NCI-H2196 (cell line): ENCODE results near the gene NBEAL2.

ENCODE experiments used
- DNase-seq: peaks from one replicate; lab custom pipeline; 2025; ENCODE audit not compliant: unreplicated experiment; lab: John Stamatoyannopoulos, UW

The NBEAL2 gene

GRCh38 chr3:46978985-46979944 is at the start of gene NBEAL2:
Gene NBEAL2, plus strand, starts transcription at chr3:46979666. Its CDS starts 196 bp downstream, at chr3:46979862.
- peak; percentile 75 for DNase-seq

GRCh38 chr3:46930166-46930944 is 49.1 kb upstream of the NBEAL2 start:
- DNase-seq, result no peak

GRCh38 chr3:46930945-46931403 is 48.5 kb upstream of the NBEAL2 start:
- no peak for DNase-seq

- peak; percentile 3 for DNase-seq
Observed at GRCh38 chr3:46931631-46932331, 47.7 kb upstream of the NBEAL2 start.

GRCh38 chr3:46932455-46933225 is 46.8 kb upstream of the NBEAL2 start:
- no peak for DNase-seq

- DNase-seq, result no peak
Observed at GRCh38 chr3:46933261-46933660, 46.2 kb upstream of the NBEAL2 start.

GRCh38 chr3:46934072-46934471 is 45.4 kb upstream of the NBEAL2 start:
- DNase-seq, result no peak

- DNase-seq, result peak; percentile 4
Observed at GRCh38 chr3:46934498-46935167, 44.8 kb upstream of the NBEAL2 start.

- DNase-seq, result peak; percentile 34
Observed at GRCh38 chr3:46935168-46935858, 44.2 kb upstream of the NBEAL2 start.

- no peak for DNase-seq
Observed at GRCh38 chr3:46935989-46936558, 43.4 kb upstream of the NBEAL2 start.

GRCh38 chr3:46936733-46937250 is 42.7 kb upstream of the NBEAL2 start:
- no peak for DNase-seq

GRCh38 chr3:46938118-46938517 is 41.3 kb upstream of the NBEAL2 start:
- no peak for DNase-seq

- no peak for DNase-seq
Observed at GRCh38 chr3:46939578-46940445, 39.7 kb upstream of the NBEAL2 start.

- no peak for DNase-seq
Observed at GRCh38 chr3:46942076-46942475, 37.4 kb upstream of the NBEAL2 start.

GRCh38 chr3:46942481-46943236 is 36.8 kb upstream of the NBEAL2 start:
- no peak for DNase-seq

- no peak for DNase-seq
Observed at GRCh38 chr3:46943237-46944187, 36.0 kb upstream of the NBEAL2 start.
